HEK293T (cell line): ENCODE measurements around the gene ADAMTS10.
"Not testable (repeated sequence)": the region's sequence is repeated elsewhere in the genome, so short reads cannot be mapped to it uniquely, and the experiment has no call there.

Source experiments
- CTCF ChIA-PET: fragments of 350-600 bp; formaldehyde crosslinking; extraction: SDS; loops from one replicate; lab custom pipeline; 2021; ENCODE audit warnings: antibody characterized with exemption, inconsistent platforms; lab: Yijun Ruan, JAX
- POLR2A ChIA-PET: fragments of 350-600 bp; formaldehyde crosslinking; extraction: SDS; loops from one replicate; lab custom pipeline; 2020; ENCODE audit warnings: antibody characterized with exemption, inconsistent platforms; lab: Yijun Ruan, JAX
- DNase-seq: peaks from one replicate; pipeline ENCODE4 v3.0.0; 2012; ENCODE audit warnings: mixed read lengths; ENCODE audit errors: extremely low spot score
- ARNT ChIP-seq: fragments of 450-650 bp; IDR thresholded peaks from 2 replicates; pipeline ENCODE4 v1.6.1; 2017; ENCODE audit warnings: mild to moderate bottlenecking
- BHLHE40 ChIP-seq: fragments of 450-650 bp; IDR thresholded peaks from 2 replicates; pipeline ENCODE4 v1.6.1; 2016; ENCODE audit warnings: mild to moderate bottlenecking, moderate library complexity, borderline replicate concordance
- CTBP1 ChIP-seq: fragments of 450-650 bp; IDR thresholded peaks from 2 replicates; pipeline ENCODE4 v1.6.1; 2016; ENCODE audit warnings: borderline replicate concordance
- ELF4 ChIP-seq: fragments of 450-650 bp; IDR thresholded peaks from 2 replicates; pipeline ENCODE4 v1.6.1; 2017; ENCODE audit warnings: antibody characterized with exemption
- FOXA1 ChIP-seq: fragments of 450-650 bp; IDR thresholded peaks from 2 replicates; pipeline ENCODE4 v1.6.1; 2016; ENCODE audit warnings: mild to moderate bottlenecking
- FOXK2 ChIP-seq: fragments of 450-650 bp; IDR thresholded peaks from 2 replicates; pipeline ENCODE4 v1.6.1; 2016; ENCODE audit warnings: mild to moderate bottlenecking
- FOXM1 ChIP-seq: fragments of 450-650 bp; IDR thresholded peaks from 2 replicates; pipeline ENCODE4 v1.6.1; 2017; ENCODE audit warnings: mild to moderate bottlenecking, borderline replicate concordance
- HDGF ChIP-seq: fragments of 450-650 bp; IDR thresholded peaks from 2 replicates; pipeline ENCODE4 v1.6.1; 2017; ENCODE audit warnings: antibody characterized with exemption, borderline replicate concordance
- L3MBTL2 ChIP-seq: fragments of 450-650 bp; conservative IDR thresholded peaks from 2 replicates; pipeline ENCODE4 v1.6.1; 2016; ENCODE audit warnings: mild to moderate bottlenecking
- LEF1 ChIP-seq: fragments of 450-650 bp; IDR thresholded peaks from 2 replicates; pipeline ENCODE4 v1.6.1; 2017; ENCODE audit warnings: mild to moderate bottlenecking, borderline replicate concordance
- NFRKB ChIP-seq: fragments of 450-650 bp; IDR thresholded peaks from 2 replicates; pipeline ENCODE4 v1.6.1; 2016; ENCODE audit warnings: mild to moderate bottlenecking, moderate library complexity
- PKNOX1 ChIP-seq: fragments of 450-650 bp; IDR thresholded peaks from 2 replicates; pipeline ENCODE4 v1.6.1; 2016
- SP1 ChIP-seq: fragments of 450-650 bp; IDR thresholded peaks from 2 replicates; pipeline ENCODE4 v1.6.1; 2017
- SUZ12 ChIP-seq: fragments of 450-650 bp; IDR thresholded peaks from 2 replicates; pipeline ENCODE4 v1.6.1; 2016; ENCODE audit warnings: mild to moderate bottlenecking
- TARDBP ChIP-seq: fragments of 450-650 bp; IDR thresholded peaks from 2 replicates; pipeline ENCODE4 v1.6.1; 2016
- ZNF384 ChIP-seq: fragments of 450-650 bp; IDR thresholded peaks from 2 replicates; pipeline ENCODE4 v1.6.1; 2016

Gene ADAMTS10

GRCh38 chr19:8558325-8558724 is 52.2 kb downstream of the ADAMTS10 start:
- CTCF ChIA-PET, result interaction anchor here (1.0 kb wide), 1 partner anchor 18 kb away, joined by 3 read pairs; no protein-coding TSS in a partner anchor
- no peak for DNase-seq
- TF ChIP-seq L3MBTL2 (no peak), FOXM1 (no peak), FOXK2 (no peak), HDGF (no peak), BHLHE40 (no peak), NFRKB (no peak), SP1 (no peak), TARDBP (no peak), FOXA1 (no peak), LEF1 (no peak), ZNF384 (no peak), ELF4 (no peak)
- POLR2A ChIA-PET, result interaction anchor here (1.0 kb wide), 1 partner anchor 44 kb away, joined by 3 read pairs; the partner anchor contains the start of gene ZNF414

- CTCF ChIA-PET, result interaction anchor here (0.7 to 0.9 kb wide), 2 partner anchors 23 to 103 kb away, joined by 3 read pairs; no protein-coding TSS in a partner anchor
- DNase-seq, result no peak
- TF ChIP-seq TARDBP, result no peak
- TF ChIP-seq FOXK2, result no peak
- no peak for TF ChIP-seq L3MBTL2
- TF ChIP-seq ARNT, result no peak
- TF ChIP-seq PKNOX1, result no peak
- TF ChIP-seq SP1, result no peak
- no peak for TF ChIP-seq CTBP1
- POLR2A ChIA-PET, result no interaction called here
These were observed 52.8 kb downstream of the ADAMTS10 start for GRCh38 chr19:8557642-8558238.

GRCh38 chr19:8553729-8554128 is 56.8 kb downstream of the ADAMTS10 start:
- CTCF ChIA-PET, result interaction anchor here (0.6 kb wide), 1 partner anchor 149 kb away, joined by 5 read pairs; no protein-coding TSS in a partner anchor

GRCh38 chr19:8552810-8553209 is 57.7 kb downstream of the ADAMTS10 start:
- POLR2A ChIA-PET, result no interaction called here
- DNase-seq, result peak; percentile 58
- TF ChIP-seq L3MBTL2 (no peak), ARNT (no peak), CTBP1 (no peak), ZNF384 (no peak), ELF4 (no peak), FOXM1 (no peak), PKNOX1 (no peak), LEF1 (no peak), FOXA1 (no peak), TARDBP (no peak), FOXK2 (no peak), NFRKB (no peak)
- CTCF ChIA-PET, result no interaction called here

More at GRCh38 chr19:8553729-8554128, 56.8 kb downstream of the ADAMTS10 start:
- POLR2A ChIA-PET, DNase-seq: not testable (repeated sequence)

- ChIA-PET CTCF (no interaction called here), POLR2A (no interaction called here)
- no peak for TF ChIP-seq CTBP1
- no peak for TF ChIP-seq SP1
- no peak for TF ChIP-seq PKNOX1
- TF ChIP-seq FOXM1, result no peak
- no peak for TF ChIP-seq FOXA1
- no peak for TF ChIP-seq ARNT
- TF ChIP-seq SUZ12, result no peak
- TF ChIP-seq HDGF, result no peak
- TF ChIP-seq TARDBP, result no peak
- no peak for TF ChIP-seq L3MBTL2
- TF ChIP-seq BHLHE40, result no peak
- TF ChIP-seq FOXK2, result no peak
- no peak for TF ChIP-seq NFRKB
- no peak for TF ChIP-seq ZNF384
- TF ChIP-seq LEF1, result no peak
- TF ChIP-seq ELF4, result no peak
- no peak for DNase-seq
These were observed 60.4 kb downstream of the ADAMTS10 start for GRCh38 chr19:8550070-8550469.

GRCh38 chr19:8545743-8546142 is 64.8 kb downstream of the ADAMTS10 start:
- CTCF ChIA-PET, result no interaction called here
- POLR2A ChIA-PET, result interaction anchor here (0.9 to 2.7 kb wide), 2 partner anchors 20 to 32 kb away, joined by 3 to 9 read pairs; partner anchors contain the start of gene ZNF414
- no peak for DNase-seq
- no peak for TF ChIP-seq SP1
- TF ChIP-seq FOXM1, result no peak
- TF ChIP-seq FOXK2, result no peak
- TF ChIP-seq TARDBP, result no peak
- no peak for TF ChIP-seq SUZ12
- no peak for TF ChIP-seq ZNF384
- TF ChIP-seq NFRKB, result no peak

- ChIA-PET POLR2A (no interaction called here), CTCF (interaction anchor here (0.5 kb wide), 1 partner anchor 35 kb away, joined by 3 read pairs; no protein-coding TSS in a partner anchor)
- no peak for TF ChIP-seq NFRKB
- no peak for TF ChIP-seq ELF4
- TF ChIP-seq ZNF384, result no peak
- no peak for TF ChIP-seq ARNT
- no peak for TF ChIP-seq CTBP1
- TF ChIP-seq FOXK2, result no peak
- no peak for TF ChIP-seq HDGF
- no peak for TF ChIP-seq SP1
- no peak for TF ChIP-seq BHLHE40
- TF ChIP-seq FOXM1, result no peak
- TF ChIP-seq TARDBP, result no peak
- no peak for DNase-seq
These were observed 66.3 kb downstream of the ADAMTS10 start for GRCh38 chr19:8544168-8544567.
